Hippocampal formation (tissue), 2 donors: ENCODE results near the gene CLSTN1.

ENCODE experiments used
- DNase-seq, 2 donors: peaks; one replicate each; lab custom pipeline; 2025; lab: John Stamatoyannopoulos, UW

CLSTN1 gene

GRCh38 chr1:9823943-9824701, at the start of gene CLSTN1:
TSS of gene CLSTN1 (minus strand) at chr1:9823965. CDS start at chr1:9823733, 232 bp downstream.
- peak; percentile 74 to 85 for DNase-seq

GRCh38 chr1:9873385-9873784, 49.6 kb upstream of the CLSTN1 start:
- no peak for DNase-seq

- no peak for DNase-seq
These were observed 48.8 kb upstream of the CLSTN1 start for GRCh38 chr1:9872430-9873165.

- DNase-seq = no peak
These were observed 48.1 kb upstream of the CLSTN1 start for GRCh38 chr1:9871707-9872425.

- DNase-seq = no peak
These were observed 47.3 kb upstream of the CLSTN1 start for GRCh38 chr1:9871021-9871420.

GRCh38 chr1:9870572-9870971, 46.8 kb upstream of the CLSTN1 start:
- no peak for DNase-seq

GRCh38 chr1:9869831-9870251, 46.1 kb upstream of the CLSTN1 start:
- DNase-seq = no peak

- DNase-seq = no peak
These were observed 44.5 kb upstream of the CLSTN1 start for GRCh38 chr1:9868244-9868590.

- DNase-seq = peak; percentile 50 to 68
These were observed 43.9 kb upstream of the CLSTN1 start for GRCh38 chr1:9867408-9868243.

- no peak for DNase-seq
These were observed 43.1 kb upstream of the CLSTN1 start for GRCh38 chr1:9866836-9867235.

- DNase-seq = no peak
These were observed 42.0 kb upstream of the CLSTN1 start for GRCh38 chr1:9865724-9866123.

GRCh38 chr1:9863371-9863770, 39.6 kb upstream of the CLSTN1 start:
- DNase-seq = no peak

GRCh38 chr1:9861360-9861759, 37.6 kb upstream of the CLSTN1 start:
- DNase-seq = no peak

GRCh38 chr1:9860887-9861286, 37.1 kb upstream of the CLSTN1 start:
- DNase-seq = no peak

- no peak for DNase-seq
These were observed 35.7 kb upstream of the CLSTN1 start for GRCh38 chr1:9859281-9860014.

GRCh38 chr1:9858293-9859035, 34.7 kb upstream of the CLSTN1 start:
- no peak for DNase-seq

GRCh38 chr1:9855186-9855585, 31.4 kb upstream of the CLSTN1 start:
- no peak for DNase-seq

GRCh38 chr1:9853249-9853595, 29.5 kb upstream of the CLSTN1 start:
- DNase-seq = no peak

GRCh38 chr1:9852410-9853248, 28.9 kb upstream of the CLSTN1 start:
- DNase-seq = peak; percentile 44 to 75

GRCh38 chr1:9852004-9852403, 28.2 kb upstream of the CLSTN1 start:
- DNase-seq = no peak
